GM20431 (cell line): ENCODE results near the gene STIP1.

ENCODE experiments used
- in situ Hi-C: fragments of 300-500 bp; cut with MseI, MboI; formaldehyde crosslinking; loops from one replicate; pipeline ENCODE4 v1.15.0; 2020; ENCODE audit warnings: low sequenced_read_pairs; ENCODE audit not compliant: unreplicated experiment

STIP1 gene

DNA sequence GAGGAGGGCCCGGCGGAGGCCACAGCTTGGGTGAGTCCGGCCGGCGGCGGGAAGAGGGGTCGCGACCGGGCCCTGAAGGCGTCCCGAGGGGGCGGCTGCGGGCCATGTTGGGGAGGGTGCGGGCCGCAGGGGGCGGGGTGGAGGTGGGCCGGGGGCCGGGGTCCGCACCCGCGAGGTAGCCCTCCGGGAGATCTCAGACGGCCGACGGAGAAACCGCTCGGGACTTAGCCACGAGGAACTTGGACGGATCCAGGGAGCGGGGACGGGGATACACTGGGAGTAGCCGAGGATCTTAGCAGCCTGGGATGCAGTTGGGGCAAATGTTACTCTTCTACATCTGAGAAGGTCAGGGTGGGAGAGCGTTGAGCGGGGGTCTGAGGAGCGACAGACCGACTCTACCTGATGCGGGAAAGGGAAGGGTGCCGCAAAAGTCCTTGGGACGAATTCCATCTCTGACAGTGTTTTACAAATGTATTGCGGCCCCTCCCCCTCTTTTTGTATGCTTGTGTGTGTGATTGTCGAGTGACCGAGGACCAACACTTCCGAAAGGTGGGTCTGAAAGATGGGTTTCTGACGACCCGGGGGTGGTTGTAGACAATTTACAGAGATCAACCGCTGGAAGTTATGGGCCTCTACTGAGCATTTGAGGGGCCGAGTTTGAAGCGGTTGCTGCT lies 658 bp downstream of the STIP1 start:
- in situ Hi-C loops: no loop called here

DNA sequence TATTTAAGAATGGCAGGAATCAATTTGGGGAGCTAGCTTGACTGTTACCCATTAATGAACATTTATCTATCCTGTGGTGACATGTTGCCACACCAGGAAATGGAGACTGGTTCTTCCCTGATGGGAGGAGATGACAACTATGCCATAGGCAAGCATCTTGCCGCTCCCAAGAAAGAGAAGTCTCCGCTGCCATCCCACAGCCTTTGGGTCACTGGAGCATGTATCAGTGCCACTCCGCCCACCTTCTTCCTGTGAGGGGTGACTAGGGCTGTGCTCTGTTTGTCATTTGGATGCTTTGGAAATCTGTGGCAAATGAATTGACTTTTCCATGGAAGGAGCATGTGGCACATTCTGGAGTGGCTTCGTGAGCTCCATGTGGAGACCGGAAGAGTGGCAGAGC lies 6.5 kb downstream of the STIP1 start:
- in situ Hi-C loops: no loop called here

DNA sequence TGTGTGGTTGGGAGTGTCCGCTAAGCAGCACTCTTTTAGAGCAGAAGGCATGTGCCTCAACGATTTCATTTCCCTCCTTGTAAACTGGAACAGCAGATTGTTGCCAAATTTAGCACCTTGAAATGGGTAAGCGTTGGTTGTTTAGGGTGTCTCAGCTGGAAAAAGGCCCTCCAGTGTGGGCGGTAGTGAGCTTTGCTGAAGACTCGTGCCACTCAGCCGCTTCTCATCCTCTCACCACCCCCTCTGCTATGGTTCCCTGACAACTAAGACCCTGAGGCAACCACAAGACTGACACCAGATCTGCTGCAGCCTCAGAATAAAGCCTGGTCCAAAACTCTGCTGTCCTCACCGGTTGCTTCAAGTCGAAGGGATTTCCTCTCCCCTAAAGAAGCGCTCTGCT lies 10.7 kb downstream of the STIP1 start:
- in situ Hi-C loops: no loop called here

DNA sequence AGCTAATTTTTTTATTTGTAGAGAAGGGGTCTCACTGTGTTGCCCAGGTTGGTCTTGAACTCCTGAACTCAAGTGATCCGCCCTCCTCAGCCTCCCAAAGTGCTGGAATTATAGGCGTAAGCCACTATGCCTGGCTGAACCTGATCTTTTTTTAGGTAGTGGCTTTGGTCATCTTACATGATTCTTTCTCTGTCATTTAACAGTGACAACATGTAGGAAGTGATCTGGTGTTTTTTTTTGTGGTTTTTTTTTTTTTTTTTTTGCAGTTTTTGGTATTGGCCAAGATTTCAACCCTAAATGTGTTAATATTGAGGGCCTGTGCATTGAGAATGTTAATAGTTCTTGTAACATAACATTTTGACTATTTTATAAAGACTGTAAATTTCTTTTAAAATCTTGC lies 12.5 kb downstream of the STIP1 start:
- in situ Hi-C loops: no loop called here

DNA sequence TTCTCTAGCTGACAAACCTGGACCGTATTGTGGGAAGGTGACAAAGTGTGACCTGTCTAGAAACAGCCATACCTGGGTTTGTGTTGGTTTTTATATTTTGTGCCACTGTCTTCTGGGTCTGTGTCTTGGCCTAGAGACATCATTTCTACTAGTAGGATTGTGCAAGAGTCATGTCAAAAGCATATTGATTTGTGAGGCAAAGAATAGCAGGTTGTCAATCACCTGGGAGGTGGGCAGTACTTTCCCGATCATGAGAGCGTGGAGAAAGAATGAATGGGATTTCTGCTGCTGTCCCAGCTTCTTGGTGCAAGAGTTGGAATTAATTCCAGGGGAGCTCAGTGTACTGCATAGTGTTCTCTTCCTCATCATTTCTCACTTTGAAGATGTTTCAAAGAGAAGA lies 15.6 kb downstream of the STIP1 start:
- in situ Hi-C loops: no loop called here

DNA sequence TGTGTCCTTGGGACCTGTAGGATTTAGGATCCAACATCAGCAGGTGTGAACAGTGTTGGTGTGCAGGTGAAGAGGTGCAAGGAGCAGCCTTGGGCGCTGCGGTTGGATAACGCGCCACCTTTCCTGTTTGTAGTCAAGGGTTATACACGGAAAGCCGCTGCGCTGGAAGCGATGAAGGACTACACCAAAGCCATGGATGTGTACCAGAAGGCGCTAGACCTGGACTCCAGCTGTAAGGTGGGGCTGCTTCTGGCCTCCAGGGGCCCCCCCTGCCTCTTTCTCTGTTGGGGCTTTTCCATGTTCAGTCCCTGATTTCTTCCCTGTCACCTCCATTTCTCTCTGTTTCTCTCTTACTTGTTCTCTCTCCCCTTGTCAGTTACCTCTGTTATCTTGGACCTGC lies 17.0 kb downstream of the STIP1 start:
- in situ Hi-C loops: no loop called here

DNA sequence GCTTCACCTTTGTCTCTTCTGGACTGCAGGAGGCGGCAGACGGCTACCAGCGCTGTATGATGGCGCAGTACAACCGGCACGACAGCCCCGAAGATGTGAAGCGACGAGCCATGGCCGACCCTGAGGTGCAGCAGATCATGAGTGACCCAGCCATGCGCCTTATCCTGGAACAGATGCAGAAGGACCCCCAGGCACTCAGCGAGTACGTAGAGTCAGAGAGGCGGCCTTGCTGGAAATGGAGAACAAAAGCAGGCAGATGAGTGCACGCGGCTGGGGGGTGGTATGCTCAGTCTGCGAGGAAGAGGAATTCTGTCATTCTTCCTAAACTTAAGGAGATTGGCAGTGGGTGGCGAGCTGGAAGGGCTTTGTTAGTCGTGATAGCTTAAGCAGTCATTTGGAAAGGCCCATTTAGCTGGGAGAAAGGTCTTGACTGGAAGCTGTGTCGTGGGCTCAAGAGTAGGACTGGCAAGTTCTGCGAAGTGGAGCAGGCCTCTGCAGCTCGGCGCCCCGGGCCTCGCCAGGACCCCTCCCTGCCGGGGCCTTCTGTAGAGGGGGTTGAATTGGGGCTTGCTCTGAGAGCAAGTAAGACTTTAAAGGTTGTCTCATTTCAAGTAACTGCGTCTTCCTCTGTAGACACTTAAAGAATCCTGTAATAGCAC lies 17.6 kb downstream of the STIP1 start:
- in situ Hi-C loops: no loop called here

DNA sequence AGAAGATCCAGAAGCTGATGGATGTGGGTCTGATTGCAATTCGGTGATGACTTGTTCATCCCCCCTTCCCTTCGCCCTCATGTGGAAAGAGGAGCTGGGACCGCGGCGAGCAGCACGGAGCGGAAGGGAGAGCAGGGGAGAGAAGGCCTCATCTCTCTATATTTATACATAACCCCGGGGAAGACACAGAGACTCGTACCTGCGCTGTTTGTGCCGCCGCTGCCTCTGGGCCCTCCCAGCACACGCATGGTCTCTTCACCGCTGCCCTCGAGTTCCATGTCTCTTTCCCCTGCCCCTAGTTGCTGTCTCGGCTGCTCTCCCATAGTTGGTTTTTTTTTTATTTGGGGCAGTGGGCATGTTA lies 18.1 kb downstream of the STIP1 start:
- in situ Hi-C loops: no loop called here

DNA sequence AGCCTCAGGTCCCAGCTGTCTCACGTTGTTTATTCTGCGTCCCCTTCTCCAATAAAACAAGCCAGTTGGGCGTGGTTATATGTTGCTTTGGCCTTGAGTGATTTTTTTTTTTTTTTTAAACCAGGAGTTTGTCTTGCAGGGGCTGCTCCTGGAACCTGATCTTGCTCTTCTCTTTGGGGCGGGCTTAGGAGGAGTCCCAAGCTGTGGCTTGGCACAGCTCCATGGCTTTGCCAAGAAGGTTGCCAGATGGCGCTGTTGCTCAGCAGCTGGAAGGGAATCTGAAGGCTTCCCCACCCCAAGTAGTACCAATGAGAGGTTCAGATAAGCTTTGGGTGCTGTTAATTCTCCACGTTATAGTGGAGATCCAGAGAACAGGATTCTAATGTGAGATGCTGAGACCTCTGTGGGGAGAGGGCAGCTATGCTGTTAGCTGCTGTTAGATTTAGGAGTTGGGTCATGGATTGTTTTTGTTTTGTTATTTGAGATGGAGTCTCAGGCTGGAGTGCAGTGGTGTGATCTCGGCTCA lies 18.6 kb downstream of the STIP1 start:
- in situ Hi-C loops: no loop called here

DNA sequence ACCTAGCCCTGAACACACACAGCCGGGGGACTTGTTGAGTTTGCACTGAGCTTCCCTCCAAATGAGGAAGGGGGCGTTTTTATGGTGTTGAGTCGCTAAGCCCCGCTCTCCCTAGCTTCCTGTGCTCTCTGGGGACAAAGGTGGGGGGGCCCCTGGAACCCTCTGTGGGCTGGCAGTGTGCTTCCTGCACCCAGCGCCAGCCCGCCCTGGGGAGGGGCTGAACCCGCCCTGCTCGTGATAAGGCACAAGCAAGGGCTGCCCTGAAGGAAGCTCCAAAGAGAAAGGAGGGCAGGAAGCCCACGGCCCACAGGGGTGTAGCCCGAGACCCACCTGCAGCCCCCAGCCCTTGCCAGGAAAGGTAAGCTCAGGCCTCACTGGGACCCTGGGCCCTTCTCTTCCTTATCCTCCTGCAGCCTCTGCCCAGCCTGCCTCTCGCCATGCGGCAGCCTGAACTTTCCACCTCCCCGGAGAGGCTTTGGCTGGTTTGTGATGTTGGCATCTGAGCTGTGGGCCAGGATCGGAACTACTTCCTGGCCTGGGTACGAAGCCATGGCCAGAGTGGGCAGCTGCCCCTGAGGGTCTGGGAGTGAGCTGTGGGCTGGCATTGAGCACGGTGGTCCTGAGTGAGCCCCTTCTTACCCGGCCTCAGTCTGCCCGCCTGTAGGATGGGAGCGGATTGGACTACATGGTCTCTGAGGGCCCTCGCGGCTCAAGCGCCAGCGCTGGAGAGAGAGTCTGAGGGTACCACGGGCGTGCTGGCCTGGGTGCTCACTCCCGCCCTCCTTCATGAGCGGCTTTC lies 20.7 kb downstream of the STIP1 start, which contains the start of gene FERMT3:
FERMT3 (plus strand) TSS at position 265 of the 799 bp plus-strand sequence. CDS start 644 bp downstream, outside the sequence.
- in situ Hi-C loops: no loop called here

DNA sequence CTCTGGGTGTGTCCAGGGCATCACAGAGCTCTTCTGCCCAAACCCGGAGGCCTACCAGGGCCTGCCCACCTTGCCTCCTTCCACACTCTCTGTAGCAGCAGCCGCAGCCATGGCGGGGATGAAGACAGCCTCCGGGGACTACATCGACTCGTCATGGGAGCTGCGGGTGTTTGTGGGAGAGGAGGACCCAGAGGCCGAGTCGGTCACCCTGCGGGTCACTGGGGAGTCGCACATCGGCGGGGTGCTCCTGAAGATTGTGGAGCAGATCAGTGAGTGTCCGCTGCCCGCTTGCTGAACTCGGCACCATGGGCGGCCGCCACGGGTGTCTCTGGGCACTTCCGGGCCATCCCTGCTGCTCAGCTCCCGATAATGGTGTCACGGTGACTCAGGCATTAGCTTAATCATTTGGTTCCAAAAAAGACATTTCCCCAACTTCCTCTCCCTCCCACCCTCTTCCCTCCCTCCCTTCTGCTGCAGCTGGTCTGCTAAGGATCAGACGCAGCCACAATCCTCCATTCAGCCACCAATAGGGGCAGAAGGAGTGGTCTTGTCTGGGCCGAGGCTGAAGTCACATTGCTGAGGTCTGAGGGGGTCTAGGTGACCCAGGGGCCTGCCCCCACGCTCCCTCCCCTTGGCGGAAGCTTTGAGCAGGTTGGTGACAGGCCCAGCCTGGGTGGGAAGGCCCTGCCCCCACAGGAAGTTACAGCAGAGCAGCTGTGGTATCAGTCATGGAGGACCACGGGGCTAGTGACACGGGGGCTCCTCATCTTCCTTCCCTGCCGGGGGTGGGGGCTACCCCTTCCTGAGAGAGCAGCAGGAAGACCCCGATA lies 21.5 kb downstream of the STIP1 start:
- in situ Hi-C loops: no loop called here

DNA sequence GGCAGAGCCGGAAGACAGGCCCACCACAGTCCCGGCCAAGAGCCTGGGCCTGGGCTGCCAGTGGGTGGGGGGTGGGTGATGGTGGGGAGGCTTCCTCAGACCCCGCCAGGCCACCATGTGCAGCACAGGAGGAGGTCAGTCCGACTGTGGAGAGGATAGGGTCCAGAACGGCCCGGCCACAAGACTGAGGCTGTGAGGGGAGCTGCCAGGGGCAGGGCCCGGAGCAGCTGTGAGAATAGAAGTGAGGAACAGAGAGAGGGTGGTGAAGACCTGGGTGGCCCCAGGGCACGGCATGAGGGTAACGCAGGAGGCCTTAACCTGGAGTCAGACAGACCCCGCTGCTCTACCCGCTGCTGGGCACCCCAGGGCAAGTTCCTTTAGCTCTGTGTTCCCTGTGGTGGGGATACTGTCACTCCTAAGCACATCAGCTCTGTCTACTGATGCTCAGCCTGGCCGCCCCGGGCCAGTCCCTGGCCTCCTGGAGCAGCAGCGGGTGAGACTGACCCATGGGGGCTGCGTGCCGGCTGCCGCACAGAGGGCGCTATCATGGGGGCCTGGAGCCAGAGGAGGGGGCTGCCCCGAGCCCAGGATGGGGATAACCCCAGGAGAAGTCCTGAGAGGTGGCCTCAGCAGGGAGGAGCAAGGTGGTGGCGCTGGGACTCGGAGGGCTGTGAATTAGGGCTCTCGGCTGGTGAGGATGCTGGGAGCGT lies 22.3 kb downstream of the STIP1 start:
- in situ Hi-C loops: no loop called here

DNA sequence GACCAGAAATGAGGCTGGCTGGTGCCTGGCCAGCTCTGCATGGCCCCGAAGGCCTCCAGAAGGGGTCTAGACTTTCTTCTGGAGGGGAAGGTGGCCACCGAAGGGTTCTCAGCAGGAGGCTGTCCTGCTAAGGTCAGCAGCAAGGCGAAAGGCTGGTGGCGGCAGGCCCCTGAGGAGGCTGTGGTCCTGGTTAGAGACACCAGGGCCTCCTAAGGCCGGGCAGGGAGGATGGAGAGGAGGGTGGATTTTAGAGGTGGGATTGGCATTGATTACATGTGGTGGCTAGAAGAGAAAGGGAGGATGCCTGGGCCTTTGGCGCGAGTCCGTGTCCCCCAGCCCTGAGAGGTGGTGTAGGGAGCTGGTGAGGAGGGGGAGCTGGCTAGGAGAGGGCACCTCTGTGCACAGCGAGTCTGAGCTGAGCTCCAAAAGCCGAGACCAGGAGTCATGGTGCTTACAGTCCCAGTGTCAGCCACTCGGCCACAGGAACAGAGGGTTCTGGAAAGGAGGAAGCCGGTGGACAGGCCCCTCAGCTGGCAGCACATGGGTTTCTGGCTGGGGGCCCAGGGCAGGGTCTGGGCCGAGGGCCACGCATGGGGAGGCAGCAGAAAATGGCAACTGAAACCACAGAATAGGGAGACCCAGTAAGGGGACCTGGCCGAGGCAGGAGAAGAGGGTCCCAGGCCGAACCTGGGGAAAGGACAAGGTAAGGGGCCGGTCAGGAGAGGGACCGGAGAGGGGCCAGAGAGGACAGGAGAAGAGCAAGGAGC lies 23.0 kb downstream of the STIP1 start:
- in situ Hi-C loops: no loop called here

DNA sequence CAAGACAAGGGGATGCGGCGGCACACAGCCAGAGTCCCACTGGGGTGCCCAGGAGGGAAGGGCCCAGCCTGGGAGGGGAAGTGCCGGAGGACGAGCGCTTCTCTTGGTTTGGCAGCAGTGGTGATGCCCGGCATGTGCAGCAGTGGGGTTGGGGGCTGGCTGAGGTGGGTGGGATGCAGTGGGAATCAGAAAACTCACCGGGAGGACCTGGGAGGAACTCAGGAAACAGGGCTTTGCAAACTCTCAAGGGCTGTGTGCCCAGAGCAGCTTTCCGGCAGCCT lies 23.5 kb downstream of the STIP1 start:
- in situ Hi-C loops: no loop called here

DNA sequence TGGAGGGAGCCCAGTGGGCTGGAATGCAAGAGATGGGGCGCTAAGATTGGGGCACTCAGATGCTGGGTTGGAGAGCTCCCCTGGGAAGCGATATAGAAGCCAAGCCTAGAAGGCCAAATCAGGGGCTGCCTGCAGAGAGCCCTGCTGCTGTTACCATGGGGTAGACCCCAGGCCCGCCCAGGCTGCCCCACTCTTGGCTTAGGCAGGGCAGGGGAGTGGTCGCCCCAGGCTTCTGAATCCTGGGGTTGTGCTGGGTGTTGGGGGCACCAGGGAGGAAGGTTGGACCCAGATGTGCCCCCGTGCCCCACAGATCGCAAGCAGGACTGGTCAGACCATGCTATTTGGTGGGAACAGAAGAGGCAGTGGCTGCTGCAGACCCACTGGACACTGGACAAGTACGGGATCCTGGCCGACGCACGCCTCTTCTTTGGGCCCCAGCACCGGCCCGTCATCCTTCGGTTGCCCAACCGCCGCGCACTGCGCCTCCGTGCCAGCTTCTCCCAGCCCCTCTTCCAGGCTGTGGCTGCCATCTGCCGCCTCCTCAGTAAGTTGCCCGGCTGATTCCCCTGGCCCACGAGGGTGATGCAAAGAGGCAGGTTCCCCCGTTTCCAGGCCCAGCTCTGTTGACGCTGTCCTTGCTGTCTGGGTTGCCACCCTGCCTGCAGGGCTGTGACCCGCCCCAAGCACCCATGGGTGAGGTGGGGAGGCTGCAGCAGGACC lies 24.5 kb downstream of the STIP1 start:
- in situ Hi-C loops: no loop called here

DNA sequence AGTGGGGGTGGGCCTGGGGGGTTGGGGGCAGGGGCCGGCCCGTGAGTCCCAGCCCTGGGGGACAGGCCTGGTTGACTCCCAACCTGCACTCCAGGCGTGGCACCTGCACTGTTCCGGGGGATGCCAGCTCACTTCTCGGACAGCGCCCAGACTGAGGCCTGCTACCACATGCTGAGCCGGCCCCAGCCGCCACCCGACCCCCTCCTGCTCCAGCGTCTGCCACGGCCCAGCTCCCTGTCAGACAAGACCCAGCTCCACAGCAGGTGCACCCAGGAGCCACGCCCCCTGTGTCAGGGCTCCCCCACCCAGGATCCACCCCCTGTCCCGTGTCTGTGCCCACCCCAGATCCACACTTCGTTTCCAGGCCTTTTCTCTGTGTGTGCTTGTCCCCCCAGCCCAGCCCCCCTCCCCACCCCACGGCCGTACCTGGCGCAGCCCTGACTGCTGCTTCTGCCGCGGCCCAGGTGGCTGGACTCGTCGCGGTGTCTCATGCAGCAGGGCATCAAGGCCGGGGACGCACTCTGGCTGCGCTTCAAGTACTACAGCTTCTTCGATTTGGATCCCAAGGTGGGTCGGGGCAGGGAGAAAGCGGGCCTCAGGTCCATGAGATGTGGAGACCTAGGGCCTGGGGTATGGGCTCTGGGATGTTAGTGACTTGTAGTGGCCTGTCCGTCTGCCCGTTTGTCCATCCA lies 25.4 kb downstream of the STIP1 start:
- in situ Hi-C loops: no loop called here

DNA sequence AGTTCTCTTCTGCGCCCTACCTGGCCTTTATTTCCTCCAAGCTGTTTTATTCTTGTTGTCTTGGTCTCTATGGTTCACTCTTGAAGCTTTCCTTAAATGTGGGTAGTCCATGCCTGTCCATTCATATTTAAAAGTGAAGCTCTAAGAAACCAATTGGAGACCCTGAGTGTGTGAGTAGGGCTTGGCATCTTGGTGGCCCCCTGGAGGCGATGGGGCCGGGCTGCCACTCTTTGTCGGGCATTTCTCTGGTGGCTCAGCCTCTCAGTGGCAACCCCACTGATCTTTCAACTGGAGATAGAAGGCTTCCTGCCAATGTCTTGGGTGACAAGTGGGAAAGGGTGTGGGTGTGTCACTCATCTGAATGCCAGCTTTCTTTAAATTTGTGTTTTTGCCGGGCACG lies 30.9 kb downstream of the STIP1 start:
- in situ Hi-C loops: no loop called here
